BLaER1 treated with 17β-estradiol and CSF1 and Interleukin-3, amounts not matched to agents 10 nM and 100 nM (cell line): ENCODE data around the gene RSRP1.
"Not testable (repeated sequence)": the region's sequence is repeated elsewhere in the genome, so short reads cannot be mapped to it uniquely, and the experiment has no call there.

ENCODE experiments used
- H3K27ac ChIP-seq, 11 experiments: shearing (Covaris generic); formaldehyde crosslinking; 2 replicates each; pipeline ENCODE4 v1.8.1; 2022
- H3K27me3 ChIP-seq, 11 experiments: shearing (Covaris generic); formaldehyde crosslinking; 2 replicates each; pipeline ENCODE4 v1.8.1; 2022
- H3K36me3 ChIP-seq, 11 experiments: shearing (Covaris generic); formaldehyde crosslinking; 2 replicates each; pipeline ENCODE4 v1.8.1; 2022
- H3K4me1 ChIP-seq, 10 experiments: shearing (Covaris generic); formaldehyde crosslinking; 2 replicates each; pipeline ENCODE4 v1.8.1; 2022
- H3K4me2 ChIP-seq, 11 experiments: shearing (Covaris generic); formaldehyde crosslinking; 2 replicates each; pipeline ENCODE4 v1.8.1; 2022
- H3K4me3 ChIP-seq, 10 experiments: shearing (Covaris generic); formaldehyde crosslinking; 2 replicates each; pipeline ENCODE4 v1.8.1; 2022
- H3K9ac ChIP-seq, 11 experiments: shearing (Covaris generic); formaldehyde crosslinking; 2 replicates each; pipeline ENCODE4 v1.8.1; 2022
- H3K9me3 ChIP-seq, 11 experiments: shearing (Covaris generic); formaldehyde crosslinking; replicated peaks in 1 of 11; 2 replicates each; pipeline ENCODE4 v1.8.1; 2022
- H4K20me1 ChIP-seq, 11 experiments: shearing (Covaris generic); formaldehyde crosslinking; 2 replicates each; pipeline ENCODE4 v1.8.1; 2022
- Cebpa-rat ChIP-seq, 11 experiments: shearing (Covaris generic); IDR thresholded peaks; 2 replicates each; pipeline ENCODE4 v1.8.1; 2022

Gene RSRP1

GRCh38 chr1:25239681-25240541, 7.3 kb downstream of the RSRP1 start:
- H3K36me3 ChIP-seq = peaks cover 45 to 48% (median 47%) of the 10 kb centered on the region in 11 experiments
- H3K27me3 ChIP-seq = no peaks in the 10 kb centered on the region
- H4K20me1 ChIP-seq = peaks cover 47 to 54% (median 48%) of the 10 kb centered on the region in 11 experiments
- peak overlapping the region; percentile 59 to 78 (median 71) for H3K9ac ChIP-seq
- H3K4me1 ChIP-seq = peaks cover 72 to 96% (median 90%) of the 10 kb centered on the region in 10 experiments
- peak overlapping the region; percentile 45 to 68 (median 58) for H3K4me3 ChIP-seq
- H3K9me3 ChIP-seq = no peaks in the 10 kb centered on the region
- H3K4me2 ChIP-seq = peak overlapping the region; percentile 86 to 98 (median 96)
- TF ChIP-seq Cebpa-rat (IDR thresholded peaks at IDR 0.05) = no peak
- H3K27ac ChIP-seq = peak overlapping the region; percentile 63 to 82 (median 74)

DNA sequence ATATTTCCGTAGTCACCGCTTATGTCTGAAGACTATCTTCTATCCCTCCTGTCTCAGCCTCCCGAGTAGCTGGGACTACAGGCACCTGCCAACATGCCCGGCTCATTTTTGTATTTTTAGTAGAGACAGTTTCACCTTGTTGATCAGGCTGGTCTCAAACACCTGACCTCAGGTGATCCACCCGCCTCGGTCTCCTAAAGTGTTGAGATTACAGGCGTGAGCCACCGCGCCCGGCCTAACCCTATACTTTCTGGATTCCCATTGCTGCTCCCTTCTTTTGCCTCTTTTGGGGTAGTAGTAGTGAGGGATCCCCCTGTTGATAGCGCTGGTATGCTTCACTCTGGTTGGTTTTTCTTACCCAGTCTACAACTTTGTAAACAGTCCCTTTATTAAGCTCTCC, 9.2 kb downstream of the RSRP1 start:
- H3K36me3 ChIP-seq = peaks cover 26 to 34% (median 29%) of the 10 kb centered on the region in 11 experiments
- peak overlapping the region; percentile 73 to 90 (median 83); a peak in 18 of 22 replicates for H3K4me2 ChIP-seq
- H3K4me1 ChIP-seq = peaks cover 77 to 98% (median 90%) of the 10 kb centered on the region in 10 experiments
- no peak for TF ChIP-seq Cebpa-rat (IDR thresholded peaks at IDR 0.05)
- peaks cover 29 to 37% (median 30%) of the 10 kb centered on the region in 11 experiments for H4K20me1 ChIP-seq
- H3K27ac ChIP-seq = peak overlapping the region in 9 of 11 experiments; percentile 12 to 79 (median 68); a peak in 9 of 22 replicates
- no peak overlapping the region for H3K9ac ChIP-seq
- no peak overlapping the region for H3K4me3 ChIP-seq
- H3K27me3 ChIP-seq = no peaks in the 10 kb centered on the region
- H3K9me3 ChIP-seq = no peaks in the 10 kb centered on the region

GRCh38 chr1:25236261-25236660, 11.0 kb downstream of the RSRP1 start:
- peak overlapping the region; percentile 16 to 79 (median 69); a peak in 19 of 22 replicates for H3K27ac ChIP-seq
- H3K27me3 ChIP-seq, H3K9me3 ChIP-seq: not testable (repeated sequence)
- peak overlapping the region in 6 of 10 experiments; percentile 10 to 32 (median 22); a peak in 4 of 20 replicates for H3K4me3 ChIP-seq
- H4K20me1 ChIP-seq = peaks cover 11 to 19% (median 12%) of the 10 kb centered on the region in 11 experiments; a peak in 21 of 22 replicates
- H3K9ac ChIP-seq = peak overlapping the region; percentile 44 to 75 (median 61); a peak in 17 of 22 replicates
- peaks cover 69 to 88% (median 80%) of the 10 kb centered on the region in 10 experiments for H3K4me1 ChIP-seq
- H3K4me2 ChIP-seq = peak overlapping the region; percentile 73 to 90 (median 83)
- peaks cover 10 to 18% (median 12%) of the 10 kb centered on the region in 11 experiments; a peak in 20 of 22 replicates for H3K36me3 ChIP-seq

DNA sequence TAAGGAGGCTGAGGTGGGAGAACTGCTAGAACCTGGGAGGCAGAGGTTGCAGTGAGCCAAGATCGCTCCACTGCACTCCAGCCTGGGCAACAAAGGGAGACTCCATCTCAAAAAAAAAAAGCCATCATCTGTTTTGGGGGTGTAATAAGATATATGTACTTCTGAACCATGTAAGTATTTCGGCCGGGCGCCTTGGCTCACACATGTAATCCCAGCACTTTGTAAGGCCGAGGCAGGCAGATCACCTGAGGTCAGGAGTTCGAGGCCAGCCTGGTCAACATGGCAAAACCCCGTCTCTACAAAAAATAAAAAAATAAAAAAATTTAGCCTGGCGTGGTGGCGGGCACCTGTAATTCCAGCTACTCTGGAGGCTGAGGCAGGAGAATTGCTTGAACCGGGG, 11.8 kb downstream of the RSRP1 start:
- H3K4me2 ChIP-seq = peak overlapping the region; percentile 0 to 90 (median 83); a peak in 20 of 22 replicates
- not testable (repeated sequence) for H3K27me3 ChIP-seq, H3K9ac ChIP-seq, H3K9me3 ChIP-seq, H3K4me3 ChIP-seq
- peaks cover 69 to 88% (median 79%) of the 10 kb centered on the region in 10 experiments for H3K4me1 ChIP-seq
- H3K36me3 ChIP-seq = peaks cover 8 to 18% (median 12%) of the 10 kb centered on the region in 11 experiments
- peak overlapping the region in 7 of 11 experiments; percentile 1 to 79 (median 61); a peak in 4 of 22 replicates for H3K27ac ChIP-seq
- peaks cover 2 to 11% (median 4%) of the 10 kb centered on the region in 11 experiments; a peak in 18 of 22 replicates for H4K20me1 ChIP-seq

DNA sequence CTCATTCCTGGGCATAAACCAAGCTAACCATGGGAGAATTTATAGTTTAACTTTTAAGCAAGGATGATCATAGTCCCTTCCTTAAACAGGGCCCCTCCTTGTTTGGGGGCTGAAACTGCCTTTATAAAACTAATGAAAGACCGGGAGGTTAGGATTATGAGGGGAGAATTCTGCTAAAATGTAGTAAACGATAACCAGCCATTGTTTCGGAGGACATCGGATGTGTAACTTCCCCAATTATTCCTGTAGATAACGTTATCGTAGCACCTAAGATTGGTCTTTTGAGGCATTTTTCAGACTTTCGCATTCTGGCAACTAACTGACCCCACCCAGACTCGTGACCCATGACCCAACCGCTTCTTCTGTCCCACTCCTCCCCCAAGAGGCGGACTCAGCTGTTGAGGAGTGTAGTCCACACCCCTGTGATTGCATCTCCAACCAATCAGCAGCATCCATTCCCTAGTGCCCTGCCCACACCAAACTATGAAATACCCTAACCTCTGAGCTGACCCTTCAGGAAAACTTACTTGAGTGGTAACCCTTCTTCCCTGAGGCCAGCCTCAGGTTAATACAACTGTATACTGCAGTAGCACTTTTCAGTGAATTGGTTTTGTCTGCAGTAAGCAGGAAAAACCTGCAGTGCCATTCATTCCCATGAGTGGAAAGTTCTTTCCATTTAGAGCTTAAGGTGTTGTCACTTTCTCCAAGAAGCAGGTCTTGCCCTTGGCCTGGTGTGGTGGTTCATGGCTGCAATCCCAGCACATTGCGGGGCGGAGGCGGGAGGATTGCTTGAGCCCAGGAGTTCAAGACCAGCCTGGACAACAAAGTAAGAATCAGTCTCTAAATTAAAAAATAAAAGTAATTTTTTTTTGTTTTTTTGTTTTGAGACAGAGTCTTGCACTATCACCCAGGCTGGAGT, 14.1 kb downstream of the RSRP1 start:
- peaks cover 55 to 72% (median 64%) of the 10 kb centered on the region in 10 experiments for H3K4me1 ChIP-seq
- TF ChIP-seq Cebpa-rat (IDR thresholded peaks at IDR 0.05) = no peak

DNA sequence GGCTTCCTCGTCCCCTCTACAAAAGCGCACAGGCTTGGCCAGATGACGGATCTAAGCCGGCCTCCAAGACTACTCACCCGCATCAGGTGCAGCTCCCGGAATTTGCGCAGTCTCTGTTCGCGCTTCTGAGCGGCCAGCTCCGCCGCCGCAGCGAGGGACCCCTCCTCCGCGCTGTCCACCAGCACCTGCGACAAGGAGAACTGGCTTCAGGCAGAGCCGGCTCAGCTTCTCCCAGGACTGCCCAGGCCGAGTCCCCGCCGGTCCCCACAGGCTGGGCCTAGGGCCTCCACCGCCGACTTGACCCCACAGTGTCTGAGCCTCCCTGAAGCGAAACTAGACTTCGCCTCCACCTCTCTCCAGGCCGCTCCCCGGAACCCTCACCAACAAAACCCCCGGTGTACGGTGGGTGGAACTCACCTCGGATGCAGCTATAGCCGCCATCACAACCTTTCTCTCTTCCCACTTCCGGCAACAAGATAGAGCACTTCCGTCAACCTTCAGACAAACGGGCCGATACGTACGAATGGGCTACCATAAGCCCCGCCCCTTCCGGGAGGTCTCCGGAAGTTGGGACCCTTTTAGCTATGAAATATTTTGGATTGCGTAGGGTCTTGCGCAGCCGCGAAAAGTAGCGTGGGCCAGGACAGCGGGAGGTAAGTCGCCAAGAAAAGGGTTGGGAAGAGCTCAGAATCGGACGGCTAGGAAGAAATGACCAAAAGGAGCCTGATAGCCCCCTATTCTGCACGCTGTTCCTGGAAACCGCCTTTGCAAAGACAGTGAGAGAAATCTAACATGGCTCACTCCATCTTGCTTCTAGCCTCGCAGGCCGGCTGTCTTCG, 15.0 kb downstream of the RSRP1 start, which contains the start of gene SYF2:
Gene SYF2 (minus strand): TSS at position 476 of the 839 bp plus-strand sequence. CDS start 35 bp downstream, at position 441.
- peak in 3 of 11 experiments; percentile 38 to 71 (median 66); a peak in 5 of 22 replicates for TF ChIP-seq Cebpa-rat (IDR thresholded peaks at IDR 0.05)
- peak within 1 kb of the TSS; percentile 80 to 99 (median 88) for H3K4me3 ChIP-seq
- H3K36me3 ChIP-seq = peaks cover 38 to 47% (median 41%) of the 10 kb centered on the region in 11 experiments
- peak within 1 kb of the TSS; percentile 82 to 97 (median 88) for H3K4me2 ChIP-seq
- H4K20me1 ChIP-seq = peaks cover 0 to 25% (median 0%) of the 10 kb centered on the region in 11 experiments; a peak in 6 of 22 replicates
- no peaks in the 10 kb centered on the region for H3K9me3 ChIP-seq
- peaks cover 46 to 67% (median 55%) of the 10 kb centered on the region in 10 experiments for H3K4me1 ChIP-seq
- H3K27ac ChIP-seq = peak within 1 kb of the TSS; percentile 88 to 98 (median 95)
- H3K9ac ChIP-seq = peak within 1 kb of the TSS; percentile 83 to 95 (median 90)
- no peaks in the 10 kb centered on the region for H3K27me3 ChIP-seq

More for the DNA sequence above, 14.1 kb downstream of the RSRP1 start:
- peak overlapping the region; percentile 80 to 99 (median 88) for H3K4me3 ChIP-seq
- H3K27me3 ChIP-seq = no peaks in the 10 kb centered on the region
- peak overlapping the region; percentile 82 to 97 (median 88) for H3K4me2 ChIP-seq
- H3K27ac ChIP-seq = peak overlapping the region; percentile 88 to 98 (median 95)
- peaks cover 0 to 21% (median 0%) of the 10 kb centered on the region in 11 experiments; a peak in 6 of 22 replicates for H4K20me1 ChIP-seq
- H3K9me3 ChIP-seq = no peaks in the 10 kb centered on the region
- peak overlapping the region; percentile 83 to 95 (median 90) for H3K9ac ChIP-seq
- peaks cover 29 to 38% (median 33%) of the 10 kb centered on the region in 11 experiments for H3K36me3 ChIP-seq

DNA sequence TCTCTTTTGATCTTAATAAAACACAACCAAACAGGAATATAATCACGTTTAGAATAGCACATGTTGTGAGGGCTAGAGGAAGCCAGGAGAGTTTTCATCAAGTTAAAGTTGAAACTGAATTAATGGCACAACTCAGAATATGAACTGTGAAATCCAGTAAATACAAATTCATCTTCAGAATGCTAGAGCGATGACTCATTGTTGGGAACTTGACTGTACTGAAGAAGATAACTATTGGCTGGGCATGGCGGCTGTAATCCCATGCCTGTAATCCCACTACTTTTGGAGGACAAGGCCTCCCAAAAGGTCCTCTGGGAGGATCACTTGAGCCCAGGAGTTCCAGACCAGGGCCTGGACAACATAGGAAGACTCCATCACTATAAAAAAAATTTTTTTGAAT, 23.8 kb downstream of the RSRP1 start:
- Histone ChIP-seq H4K20me1 (peaks cover 0 to 43% (median 4%) of the 10 kb centered on the region in 11 experiments; a peak in 7 of 22 replicates), H3K4me3 (no peak overlapping the region), H3K27me3 (no peaks in the 10 kb centered on the region), H3K4me1 (peaks cover 0 to 9% (median 6%) of the 10 kb centered on the region in 10 experiments; a peak in 6 of 20 replicates), H3K9ac (no peak overlapping the region), H3K27ac (no peak overlapping the region), H3K36me3 (peaks cover 86 to 97% (median 94%) of the 10 kb centered on the region in 11 experiments), H3K4me2 (no peak overlapping the region), H3K9me3 (no peaks in the 10 kb centered on the region)
- no peak for TF ChIP-seq Cebpa-rat (IDR thresholded peaks at IDR 0.05)
